Breast epithelium (tissue), 3 donors: ENCODE results near the gene HPCAL1.

Experiments used
- POLR2AphosphoS5 ChIP-seq, 3 donors: sonication (generic); formaldehyde crosslinking; IDR thresholded peaks; one replicate each; pipeline ENCODE4 v1.6.1; 2017; ENCODE audit warnings: antibody characterized with exemption in 3 of 3
- TF ChIP-seq, protein P1 (sequence below), 3 donors: fragments of 450-650 bp; IDR thresholded peaks; one replicate each; pipeline ENCODE4 v1.5.1; 2016 to 2017; ENCODE audit warnings: antibody characterized with exemption in 3 of 3, mild to moderate bottlenecking in 3 of 3, moderate library complexity in 3 of 3

DNA sequence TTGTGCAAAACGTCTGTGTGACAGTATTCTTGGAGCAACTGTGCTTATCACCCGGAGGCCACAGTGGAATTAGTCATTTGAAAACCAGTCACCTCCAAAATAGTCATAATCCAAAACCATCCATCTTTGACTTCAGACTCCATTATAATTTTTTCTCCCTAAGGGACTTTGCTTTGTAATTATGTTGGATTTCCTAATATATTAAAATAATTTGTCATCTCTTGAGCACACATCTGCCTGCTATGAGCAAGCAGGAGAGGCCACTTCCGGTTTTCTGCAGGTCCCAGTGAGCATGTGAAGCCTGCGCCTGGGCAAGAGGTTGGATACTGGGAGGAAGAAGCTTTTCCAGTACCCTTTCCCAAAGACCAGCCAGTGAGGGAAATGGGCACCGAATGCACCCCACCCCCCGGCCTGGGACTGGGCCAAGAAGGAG lies 87.7 kb downstream of the HPCAL1 start:
- TF ChIP-seq, protein P1, sequence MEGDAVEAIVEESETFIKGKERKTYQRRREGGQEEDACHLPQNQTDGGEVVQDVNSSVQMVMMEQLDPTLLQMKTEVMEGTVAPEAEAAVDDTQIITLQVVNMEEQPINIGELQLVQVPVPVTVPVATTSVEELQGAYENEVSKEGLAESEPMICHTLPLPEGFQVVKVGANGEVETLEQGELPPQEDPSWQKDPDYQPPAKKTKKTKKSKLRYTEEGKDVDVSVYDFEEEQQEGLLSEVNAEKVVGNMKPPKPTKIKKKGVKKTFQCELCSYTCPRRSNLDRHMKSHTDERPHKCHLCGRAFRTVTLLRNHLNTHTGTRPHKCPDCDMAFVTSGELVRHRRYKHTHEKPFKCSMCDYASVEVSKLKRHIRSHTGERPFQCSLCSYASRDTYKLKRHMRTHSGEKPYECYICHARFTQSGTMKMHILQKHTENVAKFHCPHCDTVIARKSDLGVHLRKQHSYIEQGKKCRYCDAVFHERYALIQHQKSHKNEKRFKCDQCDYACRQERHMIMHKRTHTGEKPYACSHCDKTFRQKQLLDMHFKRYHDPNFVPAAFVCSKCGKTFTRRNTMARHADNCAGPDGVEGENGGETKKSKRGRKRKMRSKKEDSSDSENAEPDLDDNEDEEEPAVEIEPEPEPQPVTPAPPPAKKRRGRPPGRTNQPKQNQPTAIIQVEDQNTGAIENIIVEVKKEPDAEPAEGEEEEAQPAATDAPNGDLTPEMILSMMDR (IDR thresholded peaks at IDR 0.05), result no peak
- no peak for TF ChIP-seq POLR2AphosphoS5 (IDR thresholded peaks at IDR 0.05)
